Mammary epithelial cell (primary cell): ENCODE measurements around the gene PHOSPHO2.

Experiments
- CTCF ChIP-seq, 2 donors: IDR thresholded peaks in 1 of 2; conservative IDR thresholded peaks in 1 of 2; 2 replicates each; pipeline ENCODE4 v1.5.1; 2011 to 2012; ENCODE audit warnings: inconsistent platforms in 2 of 2, low read length in 2 of 2, mild to moderate bottlenecking in 2 of 2, control low read depth in 1 of 2, low read depth in 1 of 2; ENCODE audit not compliant: insufficient read depth in 1 of 2; ENCODE audit errors: extremely low read depth in 1 of 2
- EZH2 ChIP-seq: IDR thresholded peaks from 2 replicates; pipeline ENCODE4 v1.6.1; 2012; ENCODE audit warnings: low read length, inconsistent platforms, borderline replicate concordance

- TF ChIP-seq CTCF (conservative IDR thresholded peaks at IDR 0.05 in 1 of 2, IDR thresholded peaks at IDR 0.05 in 1 of 2; ENCODE audit: extremely low read depth in 1 of 2, insufficient read depth in 1 of 2, low read depth in 1 of 2, low read length in 2 of 2) (no peak), EZH2 (no peak)
Observed at GRCh38 chr2:169702996-169703395, 8.7 kb downstream of the PHOSPHO2 start.
